Measurements from ENCODE around the gene CERK. TPM values are rescaled to one million over a fixed set of nuclear protein-coding genes. Genes with fewer than 3 reads are reported as not detected.

Gene CERK
- polyA plus RNA-seq, 4 donors, result 50.5 to 58.6 (median 52.7) TPM

GRCh38 chr22:46706060-46706459, 32.0 kb downstream of the CERK start:
- DNase-seq (ENCODE audit: low read depth in 4 of 4, low spot score in 2 of 4), result no peak

- no peak for DNase-seq (ENCODE audit: low read depth in 4 of 4, low spot score in 2 of 4)
Measured at GRCh38 chr22:46703996-46704370, 34.1 kb downstream of the CERK start.

GRCh38 chr22:46703171-46703995, 34.7 kb downstream of the CERK start:
- no peak for DNase-seq (ENCODE audit: low read depth in 4 of 4, low spot score in 2 of 4)

GRCh38 chr22:46701262-46701661, 36.8 kb downstream of the CERK start:
- DNase-seq (ENCODE audit: low read depth in 4 of 4, low spot score in 2 of 4), result no peak

GRCh38 chr22:46699091-46699490, 39.0 kb downstream of the CERK start:
- no peak for DNase-seq (ENCODE audit: low read depth in 4 of 4, low spot score in 2 of 4)

- no peak for DNase-seq (ENCODE audit: low read depth in 4 of 4, low spot score in 2 of 4)
Measured at GRCh38 chr22:46697811-46698515, 40.1 kb downstream of the CERK start.

GRCh38 chr22:46696614-46697013, 41.4 kb downstream of the CERK start:
- no peak for DNase-seq (ENCODE audit: low read depth in 4 of 4, low spot score in 2 of 4)

- no peak for DNase-seq (ENCODE audit: low read depth in 4 of 4, low spot score in 2 of 4)
Measured at GRCh38 chr22:46696229-46696518, 41.9 kb downstream of the CERK start.

- DNase-seq (ENCODE audit: low read depth in 4 of 4, low spot score in 2 of 4), result no peak
Measured at GRCh38 chr22:46695346-46696228, 42.5 kb downstream of the CERK start.

- no peak for DNase-seq (ENCODE audit: low read depth in 4 of 4, low spot score in 2 of 4)
Measured at GRCh38 chr22:46694416-46695170, 43.5 kb downstream of the CERK start.

GRCh38 chr22:46693634-46694415, 44.2 kb downstream of the CERK start:
- DNase-seq (ENCODE audit: low read depth in 4 of 4, low spot score in 2 of 4), result no peak

GRCh38 chr22:46691571-46691970, 46.5 kb downstream of the CERK start:
- no peak for DNase-seq (ENCODE audit: low read depth in 4 of 4, low spot score in 2 of 4)

- no peak for DNase-seq (ENCODE audit: low read depth in 4 of 4, low spot score in 2 of 4)
Measured at GRCh38 chr22:46690146-46690545, 47.9 kb downstream of the CERK start.

- DNase-seq (ENCODE audit: low read depth in 4 of 4, low spot score in 2 of 4), result no peak
Measured at GRCh38 chr22:46688949-46689348, 49.1 kb downstream of the CERK start.

- no peak for DNase-seq (ENCODE audit: low read depth in 4 of 4, low spot score in 2 of 4)
Measured at GRCh38 chr22:46687460-46687859, 50.6 kb downstream of the CERK start.

GRCh38 chr22:46687048-46687444, 51.0 kb downstream of the CERK start:
- DNase-seq (ENCODE audit: low read depth in 4 of 4, low spot score in 2 of 4), result no peak

GRCh38 chr22:46686221-46687047, 51.6 kb downstream of the CERK start:
- no peak for DNase-seq (ENCODE audit: low read depth in 4 of 4, low spot score in 2 of 4)

- DNase-seq (ENCODE audit: low read depth in 4 of 4, low spot score in 2 of 4), result no peak
Measured at GRCh38 chr22:46684706-46685105, 53.3 kb downstream of the CERK start.
